Measurements from ENCODE around the gene CGB7.

Gene CGB7

DNA sequence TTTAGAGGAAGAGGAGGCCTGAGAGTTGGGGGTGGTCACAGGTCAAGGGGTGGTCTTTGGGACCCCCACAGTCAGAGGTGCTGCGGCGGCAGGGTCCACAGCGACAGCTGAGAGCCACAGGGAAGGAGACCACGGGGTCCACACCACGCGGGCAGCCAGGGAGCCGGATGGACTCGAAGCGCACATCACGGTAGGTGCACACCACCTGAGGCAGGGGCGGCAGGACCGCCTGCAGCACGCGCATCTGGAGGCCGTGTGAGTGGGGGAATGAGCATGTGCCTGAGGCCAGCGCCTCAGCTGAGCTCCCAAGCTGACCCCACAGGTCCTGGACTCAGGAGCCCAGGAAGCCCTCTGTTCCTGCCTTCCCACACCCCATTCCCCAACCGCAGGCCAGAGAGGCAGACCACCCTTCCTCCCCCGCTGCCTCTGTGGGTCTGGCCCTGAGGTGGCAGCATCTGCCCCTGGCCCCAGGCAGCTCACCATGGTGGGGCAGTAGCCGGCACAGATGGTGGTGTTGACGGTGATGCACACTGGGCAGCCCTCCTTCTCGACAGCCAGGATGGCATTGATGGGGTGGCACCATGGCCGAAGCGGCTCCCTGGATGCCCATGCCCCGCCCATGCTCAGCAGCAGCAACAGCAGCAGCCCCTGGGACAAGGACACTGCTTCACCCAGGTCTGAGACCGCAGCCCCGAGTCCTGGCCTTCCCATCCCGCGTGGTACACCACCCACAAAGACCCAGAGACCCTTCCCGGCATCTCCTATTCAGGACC lies 41.3 kb downstream of the CGB7 start:
- DNase-seq (ENCODE audit: low read depth, low spot score): no peak

DNA sequence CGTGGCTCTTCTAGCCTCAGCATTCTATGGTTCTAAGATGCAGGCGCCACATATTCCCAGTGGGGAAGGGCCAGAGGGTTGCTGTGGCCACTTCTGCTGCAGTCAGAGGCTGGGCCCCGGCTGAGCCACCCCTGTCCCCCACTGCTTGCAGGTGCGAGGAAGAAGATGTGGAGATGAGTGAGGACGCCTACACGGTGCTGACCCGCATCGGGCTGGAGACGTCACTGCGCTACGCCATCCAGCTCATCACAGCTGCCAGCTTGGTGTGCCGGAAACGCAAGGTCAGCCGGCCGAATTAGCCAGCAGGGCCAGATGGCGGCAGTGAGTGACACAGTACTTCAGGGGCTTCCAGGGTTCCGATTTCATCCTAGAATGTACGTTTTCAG lies 42.7 kb downstream of the CGB7 start:
- DNase-seq (ENCODE audit: low read depth, low spot score): no peak

DNA sequence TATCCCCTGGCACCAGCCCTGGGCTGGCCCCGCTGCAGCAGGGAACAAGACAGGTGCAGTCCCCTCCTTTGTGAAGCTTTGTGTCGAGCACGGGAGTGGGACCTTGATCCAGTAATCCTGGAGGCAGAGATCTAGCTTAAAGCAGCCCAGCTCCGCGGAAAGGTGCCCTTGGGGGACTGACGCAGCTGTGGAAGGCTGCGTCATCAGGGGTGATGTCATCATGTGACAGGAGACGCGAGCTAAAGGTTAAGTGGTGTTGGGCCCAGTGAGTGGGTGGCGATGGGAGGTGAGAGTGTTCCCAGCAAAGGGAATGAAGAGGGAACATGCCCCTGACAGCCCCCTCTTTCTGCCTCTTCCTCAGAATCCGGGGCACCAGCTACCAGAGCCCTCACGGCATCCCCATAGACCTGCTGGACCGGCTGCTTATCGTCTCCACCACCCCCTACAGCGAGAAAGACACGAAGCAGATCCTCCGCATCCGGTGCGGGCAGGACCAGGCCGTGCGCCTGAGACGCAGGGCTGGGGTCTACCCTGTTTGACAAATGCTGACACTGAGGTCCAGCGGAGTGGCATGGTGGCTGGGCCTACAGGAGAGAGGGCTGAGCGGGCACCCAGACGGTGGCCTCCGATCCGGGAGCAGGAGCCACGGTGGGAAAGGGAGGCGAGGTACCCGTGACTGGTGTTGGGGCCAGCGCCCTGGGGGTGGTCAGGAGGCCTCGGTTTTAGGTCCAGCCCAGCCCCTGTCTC lies 43.3 kb downstream of the CGB7 start:
- no peak for DNase-seq (ENCODE audit: low read depth, low spot score)

DNA sequence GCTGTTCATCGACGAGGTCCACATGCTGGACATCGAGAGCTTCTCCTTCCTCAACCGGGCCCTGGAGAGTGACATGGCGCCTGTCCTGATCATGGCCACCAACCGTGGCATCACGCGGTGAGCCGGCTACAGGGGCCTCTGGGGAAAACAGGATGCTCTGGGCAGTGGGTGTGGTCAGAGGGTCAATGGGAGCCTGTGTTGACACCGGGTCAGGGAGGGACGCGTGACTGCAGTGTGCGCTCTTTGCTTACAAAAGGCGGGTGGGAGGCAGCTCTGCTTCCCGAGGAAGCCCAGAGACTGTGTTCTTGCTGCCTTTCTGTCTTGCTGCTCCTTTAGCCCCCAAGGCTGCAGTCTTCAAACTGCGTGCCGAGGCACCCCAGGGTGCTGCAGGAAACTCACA lies 46.4 kb downstream of the CGB7 start:
- DNase-seq (ENCODE audit: low read depth, low spot score): no peak

DNA sequence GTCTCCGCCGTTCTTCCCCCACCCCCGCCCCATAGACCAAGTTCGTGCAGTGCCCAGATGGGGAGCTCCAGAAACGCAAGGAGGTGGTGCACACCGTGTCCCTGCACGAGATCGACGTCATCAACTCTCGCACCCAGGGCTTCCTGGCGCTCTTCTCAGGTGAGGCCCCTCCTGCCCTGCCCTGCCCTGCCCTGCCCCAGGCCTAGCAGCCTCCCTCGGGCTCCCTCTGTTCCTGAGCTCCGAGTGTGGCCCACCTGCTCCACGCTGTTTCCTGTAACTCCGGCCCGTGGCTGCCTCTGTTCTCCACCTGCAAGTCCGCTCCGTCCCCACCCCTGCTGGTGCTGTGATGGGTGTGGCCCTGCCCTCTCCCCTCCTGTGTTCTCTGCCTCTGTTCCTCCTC lies 47.1 kb downstream of the CGB7 start:
- no peak for DNase-seq (ENCODE audit: low read depth, low spot score)

DNA sequence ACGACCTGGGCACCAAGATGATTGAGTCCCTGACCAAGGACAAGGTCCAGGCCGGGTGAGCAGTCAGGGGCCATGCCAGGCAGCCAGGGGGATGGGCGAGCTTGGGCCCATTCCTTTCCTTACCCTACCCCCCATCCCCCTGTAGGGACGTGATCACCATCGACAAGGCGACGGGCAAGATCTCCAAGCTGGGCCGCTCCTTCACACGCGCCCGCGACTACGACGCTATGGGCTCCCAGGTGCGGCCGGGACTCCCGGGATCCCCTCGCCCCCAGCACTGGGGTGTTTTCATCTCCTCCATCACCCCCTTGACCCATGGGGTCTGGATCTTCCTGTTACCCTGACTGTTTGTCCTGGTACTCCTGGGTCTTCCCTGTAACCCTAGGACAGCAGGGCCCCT lies 47.7 kb downstream of the CGB7 start:
- DNase-seq (ENCODE audit: low read depth, low spot score): no peak

DNA sequence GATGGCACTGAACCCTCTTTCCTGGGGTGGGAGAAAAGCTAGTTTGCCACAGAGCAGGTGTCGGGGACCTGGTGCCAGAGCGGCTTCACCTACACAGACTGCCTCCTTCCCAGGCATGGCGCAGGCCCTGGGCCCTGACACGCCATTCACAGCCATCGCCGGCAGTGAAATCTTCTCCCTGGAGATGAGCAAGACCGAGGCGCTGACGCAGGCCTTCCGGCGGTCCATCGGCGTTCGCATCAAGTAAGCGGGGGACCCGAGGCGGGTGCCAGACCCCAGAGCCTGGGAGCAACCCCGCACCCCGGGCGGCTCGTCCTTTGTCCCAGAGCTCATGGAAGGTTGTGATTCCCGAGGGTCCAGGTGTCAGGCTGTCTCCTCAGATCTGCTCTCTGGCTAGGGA lies 50.6 kb downstream of the CGB7 start:
- DNase-seq (ENCODE audit: low read depth, low spot score): no peak

DNA sequence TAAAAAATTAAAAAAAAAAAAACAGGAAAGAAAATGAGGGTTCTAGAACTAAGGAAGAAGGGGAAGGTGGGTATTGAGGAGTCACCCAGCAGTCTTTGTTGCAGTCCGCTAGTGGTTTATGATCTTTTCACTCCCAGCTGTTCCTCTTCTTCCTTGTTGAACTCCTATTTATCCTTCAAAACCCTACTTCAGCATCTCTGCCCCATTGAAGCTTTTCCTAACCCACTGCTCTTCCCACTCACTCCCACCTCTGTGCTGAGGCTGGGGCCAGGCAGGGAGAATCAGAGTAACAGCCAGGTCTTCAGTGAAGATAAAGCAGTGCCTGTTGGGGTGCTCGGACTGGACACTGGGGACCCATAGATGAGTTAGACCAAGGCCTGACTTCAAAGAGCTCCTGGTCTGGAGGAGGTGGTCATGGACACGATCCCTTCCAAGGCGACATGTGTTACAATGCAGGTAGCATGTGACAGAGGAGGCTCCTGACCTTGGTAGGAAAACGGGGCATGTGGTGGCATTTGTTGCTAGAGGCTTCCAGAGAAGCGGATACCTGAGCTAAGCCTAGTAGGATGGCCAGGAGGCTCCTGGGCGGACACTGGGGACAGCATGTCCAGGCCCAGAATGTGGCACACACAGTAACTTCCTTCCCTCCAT lies 52.5 kb downstream of the CGB7 start:
- no peak for DNase-seq (ENCODE audit: low read depth, low spot score)
